ENCODE measurements around the gene AGAP1. TPM values are rescaled to one million over a fixed set of nuclear protein-coding genes. Genes with fewer than 3 reads are reported as not detected.

AGAP1 gene
- total RNA-seq, 2 donors from 2014 or later, result 32.8 to 34.7 TPM

DNA sequence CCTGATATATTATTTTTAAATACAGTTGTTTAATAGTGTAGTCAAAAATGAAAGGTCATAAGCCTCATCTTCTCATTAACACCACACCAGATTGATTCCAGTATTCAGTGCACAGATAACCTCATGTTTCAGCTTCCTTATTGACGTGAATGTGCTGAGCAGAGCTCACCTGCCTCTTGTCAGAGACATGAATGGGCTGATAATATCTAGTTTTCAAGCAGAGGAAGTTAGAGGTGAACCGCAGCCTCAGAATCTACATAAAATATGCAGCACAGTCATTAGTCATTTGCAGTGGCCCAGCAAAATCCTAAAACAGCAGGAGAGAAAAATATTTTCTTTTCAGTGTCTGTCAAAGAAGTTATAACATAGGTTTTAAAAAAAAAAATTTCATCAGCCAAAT, 458.1 kb downstream of the AGAP1 start:
- no peak overlapping the region for H3K27ac ChIP-seq (ENCODE audit: low read depth, low read length)
- Mint-ChIP-seq H3K4me1 (peaks cover 6% of the 10 kb centered on the region), H3K4me3 (no peak overlapping the region), H3K9me3 (no peaks in the 10 kb centered on the region), H3K27ac (no peak overlapping the region), H3K27me3 (ENCODE audit: insufficient read depth) (no peaks in the 10 kb centered on the region), H3K36me3 (ENCODE audit: low read depth) (no peaks in the 10 kb centered on the region)
- H3K27me3 ChIP-seq (ENCODE audit: control insufficient read depth, insufficient read depth, low read length, poor library complexity, severe bottlenecking), result no peaks in the 10 kb centered on the region
- WGBS, 2 experiments (ENCODE audit: insufficient coverage in 1 of 2, insufficient read length in 1 of 2), result 38 to 60% methylated on average over 1 to 2 of the region's 2 CpGs
- no peak overlapping the region for H3K9ac ChIP-seq (ENCODE audit: extremely low read depth, low read length, poor library complexity, severe bottlenecking)
- no peaks in the 10 kb centered on the region for H3K4me1 ChIP-seq (ENCODE audit: control insufficient read depth, insufficient read depth, low read length)
- no peaks in the 10 kb centered on the region for H3K9me3 ChIP-seq (ENCODE audit: control insufficient read depth, low read length)
- no peak overlapping the region for H3K4me3 ChIP-seq (ENCODE audit: low read length)
- no peak for DNase-seq
- no peaks in the 10 kb centered on the region for H3K36me3 ChIP-seq (ENCODE audit: control insufficient read depth, insufficient read depth, low read length)
- TF ChIP-seq, protein P1, sequence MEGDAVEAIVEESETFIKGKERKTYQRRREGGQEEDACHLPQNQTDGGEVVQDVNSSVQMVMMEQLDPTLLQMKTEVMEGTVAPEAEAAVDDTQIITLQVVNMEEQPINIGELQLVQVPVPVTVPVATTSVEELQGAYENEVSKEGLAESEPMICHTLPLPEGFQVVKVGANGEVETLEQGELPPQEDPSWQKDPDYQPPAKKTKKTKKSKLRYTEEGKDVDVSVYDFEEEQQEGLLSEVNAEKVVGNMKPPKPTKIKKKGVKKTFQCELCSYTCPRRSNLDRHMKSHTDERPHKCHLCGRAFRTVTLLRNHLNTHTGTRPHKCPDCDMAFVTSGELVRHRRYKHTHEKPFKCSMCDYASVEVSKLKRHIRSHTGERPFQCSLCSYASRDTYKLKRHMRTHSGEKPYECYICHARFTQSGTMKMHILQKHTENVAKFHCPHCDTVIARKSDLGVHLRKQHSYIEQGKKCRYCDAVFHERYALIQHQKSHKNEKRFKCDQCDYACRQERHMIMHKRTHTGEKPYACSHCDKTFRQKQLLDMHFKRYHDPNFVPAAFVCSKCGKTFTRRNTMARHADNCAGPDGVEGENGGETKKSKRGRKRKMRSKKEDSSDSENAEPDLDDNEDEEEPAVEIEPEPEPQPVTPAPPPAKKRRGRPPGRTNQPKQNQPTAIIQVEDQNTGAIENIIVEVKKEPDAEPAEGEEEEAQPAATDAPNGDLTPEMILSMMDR (conservative IDR thresholded peaks at IDR 0.05), result no peak

DNA sequence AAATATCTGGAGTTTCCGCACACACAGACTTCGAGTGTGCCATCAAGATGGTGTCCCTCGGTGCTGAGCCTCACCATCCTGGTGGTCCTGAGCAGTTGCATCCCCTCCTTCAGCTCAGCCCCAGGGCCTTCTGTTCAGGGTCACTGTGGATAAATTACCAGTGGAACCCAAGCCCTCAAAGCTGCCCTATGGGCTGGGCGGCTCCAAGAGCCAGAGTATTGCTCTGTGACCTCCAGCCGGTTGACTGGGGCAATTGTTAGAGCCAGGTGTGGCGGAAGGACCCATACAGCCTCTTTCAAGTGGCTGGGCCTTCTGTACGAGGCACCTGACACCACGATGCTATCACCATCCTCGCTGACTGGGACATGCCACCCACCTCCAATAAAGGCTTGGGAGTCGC, 458.9 kb downstream of the AGAP1 start:
- 95 to 100% methylated on average over 5 to 10 of the region's 10 CpGs for WGBS, 2 experiments (ENCODE audit: insufficient coverage in 1 of 2, insufficient read length in 1 of 2)
- Histone ChIP-seq H3K4me3 (ENCODE audit: low read length) (no peak overlapping the region), H3K36me3 (ENCODE audit: control insufficient read depth, insufficient read depth, low read length) (no peaks in the 10 kb centered on the region), H3K27ac (ENCODE audit: low read depth, low read length) (no peak overlapping the region), H3K4me1 (ENCODE audit: control insufficient read depth, insufficient read depth, low read length) (no peaks in the 10 kb centered on the region), H3K9me3 (ENCODE audit: control insufficient read depth, low read length) (no peaks in the 10 kb centered on the region), H3K27me3 (ENCODE audit: control insufficient read depth, insufficient read depth, low read length, poor library complexity, severe bottlenecking) (no peaks in the 10 kb centered on the region), H3K9ac (ENCODE audit: extremely low read depth, low read length, poor library complexity, severe bottlenecking) (no peak overlapping the region)
- Mint-ChIP-seq H3K4me1 (peaks cover 6% of the 10 kb centered on the region), H3K27ac (no peak overlapping the region), H3K9me3 (no peaks in the 10 kb centered on the region), H3K27me3 (ENCODE audit: insufficient read depth) (no peaks in the 10 kb centered on the region), H3K4me3 (no peak overlapping the region), H3K36me3 (ENCODE audit: low read depth) (no peaks in the 10 kb centered on the region)
- TF ChIP-seq, protein P1 (conservative IDR thresholded peaks at IDR 0.05), result no peak
- DNase-seq, result no peak

DNA sequence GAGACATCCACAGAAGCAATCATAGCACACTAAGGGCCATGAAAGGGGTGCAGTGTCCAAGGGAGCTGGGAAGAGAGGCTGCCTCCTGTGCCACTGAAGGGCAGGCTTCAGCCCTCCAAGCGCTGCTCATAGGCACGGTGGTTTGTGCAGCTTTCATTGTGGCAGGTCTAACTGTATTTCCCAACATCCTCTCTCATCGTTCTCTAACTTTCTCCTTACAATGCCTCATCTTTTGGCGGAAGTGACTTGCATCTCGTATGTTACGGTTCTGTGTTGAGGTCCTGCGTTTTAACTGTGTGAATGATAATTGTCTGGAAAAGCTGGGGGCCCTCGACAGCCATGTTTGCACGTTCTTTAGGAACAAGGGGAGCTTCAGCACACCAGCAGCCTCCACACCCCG, 460.4 kb downstream of the AGAP1 start:
- no peaks in the 10 kb centered on the region for H3K4me1 ChIP-seq (ENCODE audit: control insufficient read depth, insufficient read depth, low read length)
- Mint-ChIP-seq H3K9me3 (no peaks in the 10 kb centered on the region), H3K4me3 (no peak overlapping the region), H3K36me3 (ENCODE audit: low read depth) (no peaks in the 10 kb centered on the region), H3K27ac (no peak overlapping the region), H3K4me1 (peaks cover 12% of the 10 kb centered on the region), H3K27me3 (ENCODE audit: insufficient read depth) (no peaks in the 10 kb centered on the region)
- no peaks in the 10 kb centered on the region for H3K27me3 ChIP-seq (ENCODE audit: control insufficient read depth, insufficient read depth, low read length, poor library complexity, severe bottlenecking)
- H3K9ac ChIP-seq (ENCODE audit: extremely low read depth, low read length, poor library complexity, severe bottlenecking), result no peak overlapping the region
- no peaks in the 10 kb centered on the region for H3K9me3 ChIP-seq (ENCODE audit: control insufficient read depth, low read length)
- no peak overlapping the region for H3K27ac ChIP-seq (ENCODE audit: low read depth, low read length)
- TF ChIP-seq, protein P1 (conservative IDR thresholded peaks at IDR 0.05), result no peak
- 93 to 94% methylated on average over 6 to 10 of the region's 10 CpGs for WGBS, 2 experiments (ENCODE audit: insufficient coverage in 1 of 2, insufficient read length in 1 of 2)
- no peak overlapping the region for H3K4me3 ChIP-seq (ENCODE audit: low read length)
- no peaks in the 10 kb centered on the region for H3K36me3 ChIP-seq (ENCODE audit: control insufficient read depth, insufficient read depth, low read length)
- no peak for DNase-seq

Measured in endodermal cell (in vitro differentiated cells).